SU-DHL-6 (cell line): Measurements from ENCODE around the gene FGFR2.

Source experiments
- CTCF ChIP-seq: fragments of 200-600 bp; sonication (generic); IDR thresholded peaks from one replicate; pipeline ENCODE4 v1.5.1; 2017; ENCODE audit warnings: antibody characterized with exemption, mild to moderate bottlenecking, low read length, moderate library complexity; ENCODE audit not compliant: insufficient read depth, poor library complexity, severe bottlenecking
- EZH2phosphoT487 ChIP-seq: fragments of 200-600 bp; sonication (generic), shearing (Covaris generic); conservative IDR thresholded peaks from 2 replicates; pipeline ENCODE4 v1.6.1; 2018; ENCODE audit warnings: mild to moderate bottlenecking, antibody characterized with exemption, low read length, moderate library complexity, mixed read lengths

GRCh38 chr10:121608469-121609190 lies 10.4 kb upstream of the FGFR2 start:
- TF ChIP-seq CTCF: peak; percentile 69
- TF ChIP-seq EZH2phosphoT487: no peak
